Measurements from ENCODE around the gene FBXW12.

The FBXW12 gene

GRCh38 chr3:48423241-48423882, 51.3 kb downstream of the FBXW12 start:
- no peak for DNase-seq

- DNase-seq: no peak
Observed at GRCh38 chr3:48423883-48424695, 52.1 kb downstream of the FBXW12 start.

GRCh38 chr3:48425281-48425812, 53.3 kb downstream of the FBXW12 start:
- no peak for DNase-seq

GRCh38 chr3:48426401-48426909, 54.4 kb downstream of the FBXW12 start:
- no peak for DNase-seq

GRCh38 chr3:48426944-48427629, 55.1 kb downstream of the FBXW12 start:
- DNase-seq: no peak

- no peak for DNase-seq
Observed at GRCh38 chr3:48427630-48427962, 55.6 kb downstream of the FBXW12 start.

- DNase-seq: no peak
Observed at GRCh38 chr3:48428088-48428571, 56.1 kb downstream of the FBXW12 start.

- peak in 1 of 2 donors; percentile 42 for DNase-seq
Observed at GRCh38 chr3:48428572-48429316, 56.7 kb downstream of the FBXW12 start.

GRCh38 chr3:48429317-48429959, 57.4 kb downstream of the FBXW12 start:
- DNase-seq: peak in 1 of 2 donors; percentile 42

- DNase-seq: no peak
Observed at GRCh38 chr3:48429960-48430707, 58.1 kb downstream of the FBXW12 start, which contains the start of gene PLXNB1. Gene PLXNB1 (minus strand): TSS chr3:48430086. CDS start chr3:48424611, 5,475 bp downstream.

GRCh38 chr3:48430708-48431101, 58.7 kb downstream of the FBXW12 start:
- no peak for DNase-seq

- no peak for DNase-seq
Observed at GRCh38 chr3:48431224-48432029, 59.4 kb downstream of the FBXW12 start.

GRCh38 chr3:48432411-48433371, 60.7 kb downstream of the FBXW12 start:
- DNase-seq: no peak

GRCh38 chr3:48433472-48434118, 61.6 kb downstream of the FBXW12 start:
- DNase-seq: no peak

GRCh38 chr3:48434591-48435222, 62.7 kb downstream of the FBXW12 start:
- DNase-seq: no peak

GRCh38 chr3:48435223-48435595, 63.2 kb downstream of the FBXW12 start:
- no peak for DNase-seq

GRCh38 chr3:48435774-48436476, 63.9 kb downstream of the FBXW12 start:
- peak; percentile 60 to 88 for DNase-seq

GRCh38 chr3:48436477-48436787, 64.4 kb downstream of the FBXW12 start:
- no peak for DNase-seq

Measured in bone marrow (tissue), 2 donors.